Prostate gland (tissue), 2 donors: ENCODE results near the gene BRINP2. TPM values are rescaled to one million over a fixed set of nuclear protein-coding genes. Genes with fewer than 3 reads are reported as not detected.

ENCODE experiments used
- DNase-seq: peaks from one replicate; pipeline ENCODE4 v3.0.0-alpha.2; 2019; ENCODE audit warnings: low spot score
- H3K27ac ChIP-seq, 2 donors: fragments of 200-600 bp; sonication (generic); 2 replicates each; pipeline ENCODE4 v1.5.1; 2017 to 2019
- H3K27me3 ChIP-seq: fragments of 200-600 bp; sonication (generic); replicated peaks from 2 replicates; pipeline ENCODE4 v1.5.1; 2019; ENCODE audit not compliant: insufficient read depth
- H3K36me3 ChIP-seq, 2 donors: fragments of 200-600 bp; sonication (generic); 1 replicate in 1 of 2; 2 replicates in 1 of 2; pipeline versions ENCODE4 v1.5.1 to v1.8.1; 2017 to 2019
- H3K4me1 ChIP-seq: fragments of 200-600 bp; sonication (generic); replicated peaks from 2 replicates; pipeline ENCODE4 v1.5.1; 2019
- H3K4me3 ChIP-seq, 2 donors: fragments of 200-600 bp; sonication (generic); 2 replicates each; pipeline ENCODE4 v1.5.1; 2017 to 2019
- H3K9me3 ChIP-seq: fragments of 200-600 bp; sonication (generic); 2 replicates; pipeline ENCODE4 v1.5.1; 2017
- POLR2A ChIP-seq: fragments of 450-650 bp; IDR thresholded peaks from one replicate; pipeline ENCODE4 v1.6.1; 2016; ENCODE audit warnings: antibody characterized with exemption, mild to moderate bottlenecking
- POLR2AphosphoS5 ChIP-seq: sonication (generic); formaldehyde crosslinking; IDR thresholded peaks from one replicate; pipeline ENCODE4 v1.6.1; 2017; ENCODE audit warnings: antibody characterized with exemption
- WGBS: methylation state at CpG from one replicate; pipeline ENCODE4 v1.1.5; 2018; 5-methylcytosine and 5-hydroxymethylcytosine counted together
- intact Hi-C: fragments of 100-400 bp; cut with DNase I; formaldehyde crosslinking; loops from one replicate; pipeline ENCODE4 v1.14.2; 2022
- total RNA-seq, 2 donors: library from RNA; depleted of rRNA; stranded (reverse); fragments of >200 nt; gene quantifications; one replicate each; pipeline ENCODE4 v1.1.0, GENCODE V29; 2016
- TF ChIP-seq, protein P1 (sequence below), 4 experiments: fragments of 200-600 bp in 2 of 4; fragments of 450-650 bp in 2 of 4; sonication (generic) in 2 of 4; IDR thresholded peaks; 1 replicate in 3 of 4; 2 replicates in 1 of 4; pipeline ENCODE4 v1.5.1; 2016 to 2019; ENCODE audit warnings: antibody characterized with exemption in 4 of 4, mild to moderate bottlenecking in 2 of 4, moderate library complexity in 2 of 4

The BRINP2 gene
- total RNA-seq, 2 donors from 2014 or later: 2.3 TPM; not detected in 1

DNA sequence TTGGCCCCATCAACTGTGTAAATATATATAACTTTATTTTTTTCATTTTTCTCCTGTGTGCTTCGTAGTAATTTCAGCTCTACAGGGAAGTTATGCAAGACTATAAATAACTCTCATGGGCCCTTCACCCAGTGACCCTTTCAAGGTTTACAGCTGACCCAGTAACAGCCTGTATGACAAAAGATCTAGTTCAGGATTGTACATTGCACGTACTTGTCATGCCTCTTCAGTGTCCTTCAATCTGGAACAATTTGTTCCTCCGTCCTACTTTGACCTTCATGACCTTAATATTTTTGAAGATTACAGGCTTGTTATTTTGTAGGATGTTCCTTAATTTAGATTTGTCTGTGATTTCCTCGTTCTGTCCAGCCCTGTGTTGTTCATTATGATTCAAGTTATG, 40.5 kb downstream of the BRINP2 start:
- TF ChIP-seq, protein P1, sequence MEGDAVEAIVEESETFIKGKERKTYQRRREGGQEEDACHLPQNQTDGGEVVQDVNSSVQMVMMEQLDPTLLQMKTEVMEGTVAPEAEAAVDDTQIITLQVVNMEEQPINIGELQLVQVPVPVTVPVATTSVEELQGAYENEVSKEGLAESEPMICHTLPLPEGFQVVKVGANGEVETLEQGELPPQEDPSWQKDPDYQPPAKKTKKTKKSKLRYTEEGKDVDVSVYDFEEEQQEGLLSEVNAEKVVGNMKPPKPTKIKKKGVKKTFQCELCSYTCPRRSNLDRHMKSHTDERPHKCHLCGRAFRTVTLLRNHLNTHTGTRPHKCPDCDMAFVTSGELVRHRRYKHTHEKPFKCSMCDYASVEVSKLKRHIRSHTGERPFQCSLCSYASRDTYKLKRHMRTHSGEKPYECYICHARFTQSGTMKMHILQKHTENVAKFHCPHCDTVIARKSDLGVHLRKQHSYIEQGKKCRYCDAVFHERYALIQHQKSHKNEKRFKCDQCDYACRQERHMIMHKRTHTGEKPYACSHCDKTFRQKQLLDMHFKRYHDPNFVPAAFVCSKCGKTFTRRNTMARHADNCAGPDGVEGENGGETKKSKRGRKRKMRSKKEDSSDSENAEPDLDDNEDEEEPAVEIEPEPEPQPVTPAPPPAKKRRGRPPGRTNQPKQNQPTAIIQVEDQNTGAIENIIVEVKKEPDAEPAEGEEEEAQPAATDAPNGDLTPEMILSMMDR (IDR thresholded peaks at IDR 0.05): no peak
- TF ChIP-seq POLR2A (no peak), POLR2AphosphoS5 (no peak)
- intact Hi-C loops: no loop called here

DNA sequence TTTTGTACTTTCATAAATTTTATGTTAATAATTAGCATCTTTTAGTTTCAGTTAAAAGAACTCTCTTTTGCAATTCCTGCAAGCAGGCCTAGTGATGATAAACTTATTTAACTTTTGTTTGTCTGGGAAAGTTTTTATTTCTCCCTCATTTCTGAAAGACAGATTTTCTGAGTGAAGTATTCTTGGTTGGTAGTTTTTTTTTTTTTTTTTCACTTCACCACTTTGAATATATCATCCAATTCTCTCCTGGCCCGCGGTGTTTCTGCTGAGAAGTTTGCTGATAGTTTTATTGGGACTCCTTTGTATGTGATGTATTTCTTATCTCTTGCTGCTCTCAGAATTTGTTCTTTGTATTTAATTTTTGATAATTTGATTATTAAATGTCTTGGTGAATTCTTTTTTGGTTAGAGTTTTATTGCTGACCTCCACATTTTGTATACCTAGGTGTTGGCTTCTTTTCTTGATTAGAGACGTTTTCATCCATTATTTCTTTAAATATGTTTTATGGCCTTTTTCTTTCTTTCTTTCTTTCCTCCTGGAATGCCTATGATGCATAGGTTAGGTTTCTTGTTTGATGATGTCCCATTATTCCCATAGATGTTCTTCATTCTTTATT, 45.9 kb downstream of the BRINP2 start:
- 77% methylated on average over 3 of the region's 3 CpGs for WGBS
- H3K27ac ChIP-seq: no peak overlapping the region
- no peaks in the 10 kb centered on the region for H3K4me1 ChIP-seq
- no peaks in the 10 kb centered on the region for H3K27me3 ChIP-seq
- DNase-seq: no peak
- no peak overlapping the region for H3K4me3 ChIP-seq
- TF ChIP-seq POLR2AphosphoS5: no peak
- TF ChIP-seq POLR2A: no peak
- TF ChIP-seq, protein P1 (IDR thresholded peaks at IDR 0.05): no peak
- no peaks in the 10 kb centered on the region for H3K9me3 ChIP-seq
- no peaks in the 10 kb centered on the region for H3K36me3 ChIP-seq
- intact Hi-C loops: no loop called here

More for the DNA sequence above, 40.5 kb downstream of the BRINP2 start:
- WGBS: 27% methylated on average over 4 of the region's 4 CpGs
- DNase-seq: no peak
- H3K9me3 ChIP-seq: no peaks in the 10 kb centered on the region
- H3K27me3 ChIP-seq: no peaks in the 10 kb centered on the region
- no peaks in the 10 kb centered on the region for H3K36me3 ChIP-seq
- H3K4me3 ChIP-seq: no peak overlapping the region
- no peaks in the 10 kb centered on the region for H3K4me1 ChIP-seq
- H3K27ac ChIP-seq: no peak overlapping the region

DNA sequence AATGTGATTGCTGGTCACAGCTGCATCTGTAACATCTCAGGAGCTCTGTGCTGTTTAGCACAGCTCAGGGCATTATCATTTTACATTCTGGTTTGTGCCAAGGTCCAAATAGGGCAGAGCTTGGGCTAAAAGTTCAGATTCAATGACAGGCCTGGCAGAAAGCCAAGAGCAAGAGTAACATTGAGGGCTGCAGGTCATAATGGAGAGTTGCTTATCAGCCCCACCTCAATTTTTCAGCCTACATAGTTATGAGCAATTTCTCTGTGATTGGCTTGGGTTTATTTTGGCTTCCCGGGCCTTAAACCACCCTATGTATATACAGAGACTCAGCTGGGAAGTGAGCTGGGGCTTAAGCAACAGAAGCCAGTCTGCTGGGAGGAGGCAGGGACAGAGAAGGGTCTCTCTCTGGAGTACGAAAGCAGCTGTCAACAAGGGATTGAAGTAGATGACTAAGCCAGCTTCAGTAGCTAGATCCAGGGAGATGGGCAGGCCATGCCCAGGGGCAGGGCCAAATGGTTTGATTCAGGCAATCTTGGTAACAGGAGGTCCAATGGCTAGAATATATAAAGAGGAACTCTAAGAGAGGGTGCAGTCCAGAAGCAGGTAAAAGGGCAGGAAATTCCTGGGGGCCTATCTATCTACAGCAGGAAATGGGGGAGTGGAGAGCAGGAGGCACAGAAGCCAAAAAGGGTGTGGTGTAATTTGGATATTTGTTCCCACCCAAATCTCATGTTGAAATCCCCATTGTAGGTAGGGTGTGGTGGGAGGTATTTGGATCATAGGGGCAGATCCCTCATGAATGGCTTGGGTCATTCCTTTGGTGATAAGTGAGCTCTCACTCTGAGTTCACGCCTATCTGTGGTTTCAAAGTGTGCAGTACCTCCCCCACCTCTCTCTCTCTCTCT, 49.0 kb downstream of the BRINP2 start:
- intact Hi-C loops: no loop called here
- no peaks in the 10 kb centered on the region for H3K36me3 ChIP-seq
- DNase-seq: no peak
- no peaks in the 10 kb centered on the region for H3K4me1 ChIP-seq
- no peak overlapping the region for H3K27ac ChIP-seq
- H3K4me3 ChIP-seq: no peak overlapping the region
- WGBS: 83% methylated on average over 3 of the region's 3 CpGs
- H3K27me3 ChIP-seq: no peaks in the 10 kb centered on the region
- TF ChIP-seq, protein P1 (IDR thresholded peaks at IDR 0.05): no peak
- TF ChIP-seq POLR2A: no peak
- no peak for TF ChIP-seq POLR2AphosphoS5
- H3K9me3 ChIP-seq: no peaks in the 10 kb centered on the region

DNA sequence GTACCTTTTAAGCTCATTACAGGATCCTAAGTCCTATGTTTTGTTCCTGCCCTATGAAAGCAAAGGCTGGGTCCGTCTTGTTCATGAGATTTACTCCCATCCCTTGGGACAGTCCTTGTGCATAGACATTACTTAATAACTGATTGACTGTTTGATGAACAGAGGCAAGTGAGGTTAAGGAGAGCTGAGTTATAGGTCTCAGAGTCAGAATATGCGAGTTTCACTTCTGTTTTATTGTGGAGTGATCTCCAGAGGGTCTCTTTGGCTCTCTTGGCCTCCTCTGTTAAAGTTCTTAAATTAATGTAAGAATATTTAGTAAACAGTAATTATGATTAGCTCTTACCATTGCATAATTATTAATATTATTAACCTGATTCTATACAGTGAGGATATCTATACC, 52.6 kb downstream of the BRINP2 start:
- Histone ChIP-seq H3K27ac (no peak overlapping the region), H3K36me3 (no peaks in the 10 kb centered on the region), H3K9me3 (no peaks in the 10 kb centered on the region), H3K4me1 (no peaks in the 10 kb centered on the region), H3K27me3 (no peaks in the 10 kb centered on the region), H3K4me3 (no peak overlapping the region)
- no peak for DNase-seq
- 82% methylated on average over 2 of the region's 2 CpGs for WGBS
- TF ChIP-seq POLR2AphosphoS5: no peak
- TF ChIP-seq POLR2A: no peak
- TF ChIP-seq, protein P1 (IDR thresholded peaks at IDR 0.05): no peak
- intact Hi-C loops: no loop called here
